Right lung (tissue), 10 donors: ENCODE measurements around the gene ZWINT. TPM values are rescaled to one million over a fixed set of nuclear protein-coding genes. Genes with fewer than 3 reads are reported as not detected.

Source experiments
- DNase-seq, 2 donors: peaks; one replicate each; pipeline ENCODE4 v3.0.0-alpha.2; 2013
- long read RNA-seq, 8 donors: transcript quantifications; one replicate each; lab custom pipeline, GENCODE V29; 2026
- polyA plus RNA-seq, 5 donors: library from polyadenylated mRNA; unstranded; fragments of 120-200 nt; gene quantifications; one replicate each; pipeline versions ENCODE4 v1.2.1 to v1.2.3, GENCODE V29; 2013; ENCODE audit warnings: inconsistent platforms in 1 of 5, low replicate concordance in 1 of 5; ENCODE audit not compliant: insufficient read length in 5 of 5, insufficient read depth in 1 of 5

ZWINT gene
- 10 to 100 TPM; 43.0 to 92.4 (median 70.5) TPM for polyA plus RNA-seq
- long read RNA-seq, donor 1, transcript ZWINT-203 (9 exons, 1,872 nt): major isoform, 7 of 19 reads
- long read RNA-seq, donor 1, partial matches to known transcripts: 5 of 19 reads
- long read RNA-seq, donor 1, other reads (novel, unspliced or antisense): 0 of 19 reads
- long read RNA-seq, donor 2, transcript ZWINT-203 (9 exons, 1,872 nt): major isoform, 8 of 31 reads
- long read RNA-seq, donor 2, partial matches to known transcripts: 17 of 31 reads
- long read RNA-seq, donor 2, other reads (novel, unspliced or antisense): 0 of 31 reads
- long read RNA-seq, donor 3, transcript ZWINT-203 (9 exons, 1,872 nt): major isoform, 11 of 12 reads
- long read RNA-seq, donor 3, partial matches to known transcripts: 0 of 12 reads
- long read RNA-seq, donor 3, other reads (novel, unspliced or antisense): 0 of 12 reads
- long read RNA-seq, donor 4, partial matches to known transcripts: 0 of 6 reads
- long read RNA-seq, donor 4, other reads (novel, unspliced or antisense): 0 of 6 reads
- long read RNA-seq, donor 5, transcript ZWINT-204 (8 exons, 1,851 nt): minor isoform, 6 of 37 reads
- long read RNA-seq, donor 5, transcript ZWINT-203 (9 exons, 1,872 nt): major isoform, 11 of 37 reads
- long read RNA-seq, donor 5, partial matches to known transcripts: 17 of 37 reads
- long read RNA-seq, donor 5, other reads (novel, unspliced or antisense): 0 of 37 reads
- long read RNA-seq, donor 6, transcript ZWINT-203 (9 exons, 1,872 nt): major isoform, 11 of 39 reads
- long read RNA-seq, donor 6, partial matches to known transcripts: 23 of 39 reads
- long read RNA-seq, donor 6, other reads (novel, unspliced or antisense): 0 of 39 reads
- long read RNA-seq, donor 7, transcript ZWINT-203 (9 exons, 1,872 nt): major isoform, 5 of 7 reads
- long read RNA-seq, donor 7, partial matches to known transcripts: 0 of 7 reads
- long read RNA-seq, donor 7, other reads (novel, unspliced or antisense): 0 of 7 reads
- long read RNA-seq, donor 8, partial matches to known transcripts: 0 of 5 reads
- long read RNA-seq, donor 8, other reads (novel, unspliced or antisense): 0 of 5 reads

- peak; percentile 95 to 97 for DNase-seq
Measured at GRCh38 chr10:56360967-56361612, at the start of gene ZWINT. Gene ZWINT, minus strand, starts transcription at chr10:56361259. Its CDS starts 23 bp downstream, at chr10:56361236.

- no peak for DNase-seq
Measured at GRCh38 chr10:56383806-56384205, 22.7 kb upstream of the ZWINT start.

- no peak for DNase-seq
Measured at GRCh38 chr10:56370217-56371113, 9.4 kb upstream of the ZWINT start.

- peak in 1 of 2 donors; percentile 1 for DNase-seq
Measured at GRCh38 chr10:56360583-56360966, 484 bp downstream of the ZWINT start.

- no peak for DNase-seq
Measured at GRCh38 chr10:56359837-56360236, 1.2 kb downstream of the ZWINT start.

GRCh38 chr10:56357018-56357417 lies 4.0 kb downstream of the ZWINT start:
- DNase-seq: no peak

GRCh38 chr10:56351909-56352630 lies 9.0 kb downstream of the ZWINT start:
- DNase-seq: no peak

- DNase-seq: no peak
Measured at GRCh38 chr10:56349611-56350010, 11.4 kb downstream of the ZWINT start.

- DNase-seq: no peak
Measured at GRCh38 chr10:56348101-56348500, 13.0 kb downstream of the ZWINT start.

- no peak for DNase-seq
Measured at GRCh38 chr10:56346845-56347415, 14.1 kb downstream of the ZWINT start.

- DNase-seq: no peak
Measured at GRCh38 chr10:56341612-56342011, 19.4 kb downstream of the ZWINT start.

GRCh38 chr10:56329961-56330360 lies 31.1 kb downstream of the ZWINT start:
- no peak for DNase-seq

GRCh38 chr10:56327118-56327517 lies 33.9 kb downstream of the ZWINT start:
- no peak for DNase-seq

- DNase-seq: no peak
Measured at GRCh38 chr10:56319386-56319785, 41.7 kb downstream of the ZWINT start.

GRCh38 chr10:56318816-56319215 lies 42.2 kb downstream of the ZWINT start:
- DNase-seq: no peak

GRCh38 chr10:56317603-56318002 lies 43.5 kb downstream of the ZWINT start:
- no peak for DNase-seq

- DNase-seq: no peak
Measured at GRCh38 chr10:56316603-56317002, 44.5 kb downstream of the ZWINT start.
